ENCODE results near the gene GPR12. TPM values are rescaled to one million over a fixed set of nuclear protein-coding genes. Genes with fewer than 3 reads are reported as not detected.

GPR12 gene
- total RNA-seq, 2 donors from 2014 or later: not detected

DNA sequence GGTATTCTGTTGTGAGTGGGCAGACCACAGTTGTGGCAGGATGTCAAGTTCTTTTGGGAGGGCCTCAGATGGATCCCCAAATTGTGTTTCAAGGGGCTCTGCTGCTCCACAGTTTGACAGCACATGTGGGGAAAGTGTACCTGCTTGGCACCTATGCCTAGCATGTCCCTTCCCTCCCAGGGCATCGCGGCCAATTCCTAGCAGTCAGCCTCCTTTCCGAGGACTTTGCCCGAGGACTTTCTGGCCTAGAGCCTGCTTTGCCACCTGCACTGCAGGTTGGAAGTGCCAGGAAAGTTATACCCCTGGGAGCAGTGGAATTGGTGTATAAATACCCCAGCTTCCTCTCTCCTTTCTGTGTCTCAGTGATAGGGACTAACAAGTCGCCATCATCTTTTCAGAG lies 11.9 kb upstream of the GPR12 start:
- Mint-ChIP-seq H3K27ac (no peak overlapping the region), H3K36me3 (ENCODE audit: low read depth) (no peaks in the 10 kb centered on the region), H3K4me1 (no peaks in the 10 kb centered on the region), H3K9me3 (no peaks in the 10 kb centered on the region), H3K27me3 (ENCODE audit: insufficient read depth) (peaks cover 7% of the 10 kb centered on the region), H3K4me3 (no peak overlapping the region)
- Histone ChIP-seq H3K9me3 (ENCODE audit: control insufficient read depth, low read length) (no peaks in the 10 kb centered on the region), H3K9ac (ENCODE audit: extremely low read depth, low read length, poor library complexity, severe bottlenecking) (no peak overlapping the region), H3K4me3 (ENCODE audit: low read length) (no peak overlapping the region), H3K27ac (ENCODE audit: low read depth, low read length) (no peak overlapping the region), H3K4me1 (ENCODE audit: control insufficient read depth, insufficient read depth, low read length) (no peaks in the 10 kb centered on the region), H3K36me3 (ENCODE audit: control insufficient read depth, insufficient read depth, low read length) (no peaks in the 10 kb centered on the region), H3K27me3 (ENCODE audit: control insufficient read depth, insufficient read depth, low read length, poor library complexity, severe bottlenecking) (peaks cover 28% of the 10 kb centered on the region)
- WGBS, 2 experiments (ENCODE audit: insufficient coverage in 1 of 2, insufficient read length in 1 of 2): 84 to 88% methylated on average over 4 to 5 of the region's 5 CpGs
- DNase-seq: no peak
- TF ChIP-seq, protein P1, sequence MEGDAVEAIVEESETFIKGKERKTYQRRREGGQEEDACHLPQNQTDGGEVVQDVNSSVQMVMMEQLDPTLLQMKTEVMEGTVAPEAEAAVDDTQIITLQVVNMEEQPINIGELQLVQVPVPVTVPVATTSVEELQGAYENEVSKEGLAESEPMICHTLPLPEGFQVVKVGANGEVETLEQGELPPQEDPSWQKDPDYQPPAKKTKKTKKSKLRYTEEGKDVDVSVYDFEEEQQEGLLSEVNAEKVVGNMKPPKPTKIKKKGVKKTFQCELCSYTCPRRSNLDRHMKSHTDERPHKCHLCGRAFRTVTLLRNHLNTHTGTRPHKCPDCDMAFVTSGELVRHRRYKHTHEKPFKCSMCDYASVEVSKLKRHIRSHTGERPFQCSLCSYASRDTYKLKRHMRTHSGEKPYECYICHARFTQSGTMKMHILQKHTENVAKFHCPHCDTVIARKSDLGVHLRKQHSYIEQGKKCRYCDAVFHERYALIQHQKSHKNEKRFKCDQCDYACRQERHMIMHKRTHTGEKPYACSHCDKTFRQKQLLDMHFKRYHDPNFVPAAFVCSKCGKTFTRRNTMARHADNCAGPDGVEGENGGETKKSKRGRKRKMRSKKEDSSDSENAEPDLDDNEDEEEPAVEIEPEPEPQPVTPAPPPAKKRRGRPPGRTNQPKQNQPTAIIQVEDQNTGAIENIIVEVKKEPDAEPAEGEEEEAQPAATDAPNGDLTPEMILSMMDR (conservative IDR thresholded peaks at IDR 0.05): no peak

DNA sequence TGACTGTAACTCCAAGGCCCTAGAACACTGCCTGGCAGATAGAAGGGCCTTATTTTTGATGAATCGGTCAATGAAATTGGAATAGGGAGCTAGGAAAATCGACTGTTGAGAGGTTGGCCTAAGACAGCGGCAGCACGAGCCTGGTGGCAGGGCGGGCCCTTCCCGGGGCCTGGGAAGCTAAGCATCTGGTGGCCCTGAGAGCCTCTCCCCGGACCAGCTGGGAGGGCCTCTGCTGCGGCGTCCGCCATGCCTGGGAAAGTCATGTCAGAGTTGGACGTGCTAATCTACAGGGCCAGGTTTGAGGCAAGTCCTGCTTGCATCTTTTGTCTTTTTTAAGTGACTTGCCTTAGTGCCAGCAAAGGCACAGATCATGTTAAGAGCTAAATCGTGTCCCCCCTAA lies 11.2 kb upstream of the GPR12 start:
- no peak overlapping the region for H3K9ac ChIP-seq (ENCODE audit: extremely low read depth, low read length, poor library complexity, severe bottlenecking)
- H3K27ac ChIP-seq (ENCODE audit: low read depth, low read length): no peak overlapping the region
- Mint-ChIP-seq H3K4me1 (no peaks in the 10 kb centered on the region), H3K4me3 (no peak overlapping the region), H3K9me3 (no peaks in the 10 kb centered on the region), H3K27ac (no peak overlapping the region), H3K36me3 (ENCODE audit: low read depth) (no peaks in the 10 kb centered on the region), H3K27me3 (ENCODE audit: insufficient read depth) (peaks cover 2% of the 10 kb centered on the region)
- H3K4me3 ChIP-seq (ENCODE audit: low read length): no peak overlapping the region
- no peaks in the 10 kb centered on the region for H3K4me1 ChIP-seq (ENCODE audit: control insufficient read depth, insufficient read depth, low read length)
- peaks cover 25% of the 10 kb centered on the region for H3K27me3 ChIP-seq (ENCODE audit: control insufficient read depth, insufficient read depth, low read length, poor library complexity, severe bottlenecking)
- no peaks in the 10 kb centered on the region for H3K9me3 ChIP-seq (ENCODE audit: control insufficient read depth, low read length)
- 93% methylated on average over 9 to 12 of the region's 12 CpGs for WGBS, 2 experiments (ENCODE audit: insufficient coverage in 1 of 2, insufficient read length in 1 of 2)
- DNase-seq: no peak
- H3K36me3 ChIP-seq (ENCODE audit: control insufficient read depth, insufficient read depth, low read length): no peaks in the 10 kb centered on the region
- TF ChIP-seq, protein P1 (conservative IDR thresholded peaks at IDR 0.05): no peak

GRCh38 chr13:26762745-26763345 lies 2.3 kb upstream of the GPR12 start:
- peaks cover 73% of the 10 kb centered on the region for H3K27me3 Mint-ChIP-seq (ENCODE audit: insufficient read depth)
- peaks cover 6% of the 10 kb centered on the region for H3K4me1 Mint-ChIP-seq
- no peaks in the 10 kb centered on the region for H3K36me3 Mint-ChIP-seq (ENCODE audit: low read depth)
- no peaks in the 10 kb centered on the region for H3K4me1 ChIP-seq (ENCODE audit: control insufficient read depth, insufficient read depth, low read length)
- H3K4me3 Mint-ChIP-seq: no peak overlapping the region
- WGBS, 2 experiments (ENCODE audit: insufficient coverage in 1 of 2, insufficient read length in 1 of 2): 75 to 80% methylated on average over 2 to 4 of the region's 4 CpGs
- no peak overlapping the region for H3K9ac ChIP-seq (ENCODE audit: extremely low read depth, low read length, poor library complexity, severe bottlenecking)
- TF ChIP-seq, protein P1 (conservative IDR thresholded peaks at IDR 0.05): no peak
- peaks cover 85% of the 10 kb centered on the region for H3K27me3 ChIP-seq (ENCODE audit: control insufficient read depth, insufficient read depth, low read length, poor library complexity, severe bottlenecking)
- H3K9me3 ChIP-seq (ENCODE audit: control insufficient read depth, low read length): no peaks in the 10 kb centered on the region
- H3K27ac Mint-ChIP-seq: no peak overlapping the region
- no peak overlapping the region for H3K4me3 ChIP-seq (ENCODE audit: low read length)
- H3K27ac ChIP-seq (ENCODE audit: low read depth, low read length): no peak overlapping the region
- no peak for DNase-seq
- H3K9me3 Mint-ChIP-seq: peaks cover 3% of the 10 kb centered on the region
- H3K36me3 ChIP-seq (ENCODE audit: control insufficient read depth, insufficient read depth, low read length): no peaks in the 10 kb centered on the region

Measured in endodermal cell (in vitro differentiated cells).